ENCODE data around the gene LRRC4C.
"Not testable (repeated sequence)": the region's sequence is repeated elsewhere in the genome, so short reads cannot be mapped to it uniquely, and the experiment has no call there.

Gene LRRC4C

GRCh38 chr11:40619654-40620053 lies 839.8 kb downstream of the LRRC4C start:
- no peak for DNase-seq

DNA sequence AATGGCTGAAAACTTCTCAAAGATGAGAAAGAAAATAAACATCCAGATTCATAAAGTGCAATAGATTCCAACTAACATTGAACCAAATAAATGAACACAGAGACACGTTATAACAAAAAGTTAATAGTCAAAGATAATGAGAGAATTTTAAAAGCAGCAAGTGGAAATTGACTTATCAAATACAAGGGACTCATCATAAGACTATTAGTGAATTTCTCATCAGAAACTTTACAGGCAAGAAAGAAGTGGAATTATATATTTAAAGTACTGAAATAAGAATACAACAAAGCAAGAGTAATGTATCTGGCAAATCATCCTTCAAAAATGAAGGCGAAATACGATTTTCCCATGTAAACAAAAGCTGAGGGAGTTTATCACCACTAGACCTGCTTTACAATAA lies 852.7 kb downstream of the LRRC4C start:
- DNase-seq = no peak

DNA sequence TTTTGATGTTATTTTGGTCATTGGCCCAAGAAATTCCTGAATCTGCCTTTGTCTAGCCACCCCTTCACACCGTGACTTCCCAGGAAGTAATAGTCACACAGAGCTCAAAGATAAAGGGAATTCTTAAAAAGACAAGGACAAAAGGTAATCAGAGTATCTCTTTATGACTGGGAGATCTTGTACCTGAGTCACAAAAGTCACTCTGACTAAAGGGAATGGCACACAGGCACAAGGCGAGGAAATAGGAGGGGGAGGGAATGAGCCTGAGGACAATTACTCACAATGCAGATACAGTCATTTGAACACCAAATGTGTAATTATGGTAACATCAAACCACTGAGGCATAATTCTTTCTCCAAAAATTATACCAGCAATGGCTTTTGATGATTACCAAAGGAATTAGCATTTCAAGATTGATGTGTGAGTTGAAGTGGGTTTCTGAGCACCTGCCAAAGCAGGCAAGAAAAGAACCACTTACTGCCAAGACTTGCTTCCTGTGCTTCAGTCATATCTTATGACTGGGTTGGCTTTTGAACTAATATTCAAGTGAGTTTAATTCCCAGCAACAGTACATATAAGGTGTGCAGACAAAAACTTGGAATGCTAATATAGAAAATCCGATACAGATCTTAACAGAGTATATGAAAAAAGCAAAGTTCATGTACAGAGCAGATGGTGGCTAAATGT lies 856.4 kb downstream of the LRRC4C start:
- no peak for DNase-seq

- DNase-seq = no peak
These were observed 861.8 kb downstream of the LRRC4C start for GRCh38 chr11:40597546-40598113.

GRCh38 chr11:40573254-40573891 lies 886.1 kb downstream of the LRRC4C start:
- no peak for DNase-seq

DNA sequence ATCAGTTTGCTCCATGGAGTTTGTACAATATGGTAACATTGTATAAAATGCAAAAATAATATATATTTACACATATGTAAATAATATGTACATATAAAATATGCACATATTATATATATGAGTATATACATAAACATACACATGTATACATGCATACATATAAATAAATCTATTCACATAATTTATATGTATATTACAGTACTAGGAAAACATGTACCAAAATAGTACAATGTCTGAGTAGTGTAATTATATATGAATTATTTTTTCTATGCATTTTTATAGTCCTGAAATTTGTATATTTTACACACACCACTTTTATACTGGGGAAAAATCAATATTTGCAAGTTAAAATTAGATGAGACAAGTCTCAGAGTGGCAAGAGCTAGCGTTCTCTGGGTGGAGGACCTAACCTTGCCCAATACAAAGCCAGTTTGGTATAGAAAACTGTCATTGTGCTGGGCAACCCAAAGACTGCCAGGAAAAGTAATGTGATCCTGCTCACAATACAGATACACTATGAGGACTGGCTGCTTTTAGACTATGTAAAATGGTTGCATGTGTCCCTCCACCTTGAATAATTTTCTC lies 889.4 kb downstream of the LRRC4C start:
- no peak for DNase-seq

- DNase-seq = no peak
These were observed 892.1 kb downstream of the LRRC4C start for GRCh38 chr11:40567392-40567791.

DNA sequence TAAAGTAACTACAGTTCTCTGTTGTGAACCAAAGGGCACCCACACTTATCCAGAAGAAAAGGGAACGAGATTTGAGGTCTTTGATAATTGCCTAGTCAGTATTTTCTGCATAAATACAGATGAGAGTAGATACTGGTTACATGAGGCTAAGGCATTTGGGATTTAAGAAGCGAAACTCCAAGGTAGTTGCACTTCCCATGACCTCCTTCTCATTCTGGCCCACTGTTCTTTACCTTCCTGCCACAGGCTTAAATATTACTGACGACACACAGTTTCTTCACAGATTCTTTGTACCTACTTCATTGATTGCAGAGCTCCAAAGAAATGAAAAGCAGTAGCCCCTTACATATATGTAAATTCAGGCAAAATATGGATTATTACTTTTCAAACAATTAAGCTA lies 915.3 kb downstream of the LRRC4C start:
- no peak for DNase-seq

DNA sequence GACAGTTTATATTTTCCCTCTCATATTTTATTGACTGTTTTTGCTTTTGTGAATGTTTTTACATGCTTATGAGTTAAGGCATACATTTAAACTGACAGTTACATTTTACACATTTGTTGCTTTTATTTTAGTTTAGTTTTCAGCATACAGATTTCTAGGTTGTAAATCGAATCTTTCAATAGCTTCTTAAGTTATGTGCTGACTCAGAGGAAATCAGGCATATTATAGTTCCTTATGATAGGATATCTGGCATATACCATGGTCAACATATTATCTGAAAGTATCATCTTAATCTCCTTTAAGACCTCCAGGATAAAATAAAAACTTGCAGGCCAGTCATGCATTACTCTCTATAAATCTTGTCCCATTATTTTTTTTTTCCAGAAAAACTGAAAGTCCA lies 916.6 kb downstream of the LRRC4C start:
- DNase-seq = no peak

GRCh38 chr11:40537734-40538133 lies 921.7 kb downstream of the LRRC4C start:
- DNase-seq = no peak

DNA sequence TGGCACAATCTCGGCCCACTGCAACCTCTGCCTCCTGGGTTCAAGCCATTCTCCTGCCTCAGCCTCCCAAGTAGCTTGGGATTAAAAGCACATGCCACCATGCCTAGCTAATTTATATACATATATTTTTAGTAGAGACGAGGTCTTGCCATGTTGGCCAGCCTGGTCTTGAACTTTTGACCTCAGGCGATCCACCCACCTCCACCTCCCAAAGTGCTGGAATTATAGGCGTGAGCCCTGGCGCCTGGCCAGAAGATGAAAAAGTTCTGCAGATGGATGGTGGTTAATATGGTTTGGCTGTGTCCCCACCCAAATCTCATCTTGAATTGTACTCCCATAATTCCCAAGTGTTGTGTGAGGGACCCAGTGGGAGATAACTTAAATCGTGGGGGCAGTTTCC lies 937.4 kb downstream of the LRRC4C start:
- DNase-seq = not testable (repeated sequence)

- no peak for DNase-seq
These were observed 942.3 kb downstream of the LRRC4C start for GRCh38 chr11:40517122-40517521.

DNA sequence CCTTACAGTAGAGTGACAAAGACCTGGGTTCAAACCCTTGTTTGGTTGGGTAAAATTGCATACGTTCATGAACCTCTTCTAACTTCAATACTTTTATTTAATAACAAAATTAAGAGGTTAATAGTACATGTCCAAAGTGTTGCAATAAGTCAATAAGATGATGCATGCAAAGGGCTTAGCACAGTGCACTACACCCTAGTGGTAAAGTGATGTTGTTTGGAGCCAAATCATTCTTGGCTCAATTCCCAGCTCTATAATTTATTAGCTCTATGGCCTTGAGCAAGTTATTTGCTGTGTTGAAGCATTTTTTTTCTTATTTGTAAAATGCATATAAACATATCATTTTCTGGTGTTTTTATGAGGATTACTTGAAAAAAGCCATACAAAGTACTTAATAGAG lies 945.3 kb downstream of the LRRC4C start:
- DNase-seq = no peak

- no peak for DNase-seq
These were observed 946.2 kb downstream of the LRRC4C start for GRCh38 chr11:40513281-40513680.

DNA sequence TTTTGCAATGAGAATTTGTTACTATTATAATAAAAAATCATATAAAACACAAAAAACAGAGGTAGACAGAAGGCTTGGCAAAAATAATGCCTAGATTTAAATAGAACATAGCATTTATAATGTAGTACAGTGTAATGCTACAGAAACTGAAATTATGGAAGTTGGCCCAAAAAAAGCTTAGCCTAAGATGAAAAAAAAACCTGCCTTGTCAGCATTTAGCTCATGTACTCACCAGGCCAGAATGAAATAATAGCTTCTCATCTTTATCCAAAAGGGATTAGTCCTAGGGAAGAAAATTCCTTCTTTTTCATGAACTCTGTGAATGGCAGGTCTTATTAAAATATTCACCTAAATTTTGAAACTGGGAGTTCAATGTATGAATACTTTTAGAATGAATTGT lies 951.1 kb downstream of the LRRC4C start:
- DNase-seq = no peak

- no peak for DNase-seq
These were observed 953.2 kb downstream of the LRRC4C start for GRCh38 chr11:40506226-40506625.

DNA sequence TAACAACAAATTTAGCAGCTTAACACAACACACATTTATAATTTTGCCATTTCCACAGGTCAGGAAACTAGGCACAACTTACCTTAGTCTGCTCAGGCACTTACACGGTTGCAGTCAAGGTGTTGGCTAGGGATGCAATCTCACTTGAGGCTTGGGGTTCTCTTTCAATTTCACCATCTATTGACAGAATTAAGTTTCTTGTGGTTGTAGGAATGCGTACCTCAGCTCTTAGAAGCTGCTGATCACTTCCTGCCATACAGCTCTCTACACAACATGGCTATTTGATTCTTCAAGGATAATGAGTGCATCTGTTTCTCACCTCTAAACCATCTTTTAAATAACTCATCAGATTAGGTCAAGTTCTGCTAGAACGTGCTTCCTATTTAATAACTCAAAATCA lies 968.1 kb downstream of the LRRC4C start:
- no peak for DNase-seq

- DNase-seq = no peak
These were observed 991.7 kb downstream of the LRRC4C start for GRCh38 chr11:40467771-40468170.

DNA sequence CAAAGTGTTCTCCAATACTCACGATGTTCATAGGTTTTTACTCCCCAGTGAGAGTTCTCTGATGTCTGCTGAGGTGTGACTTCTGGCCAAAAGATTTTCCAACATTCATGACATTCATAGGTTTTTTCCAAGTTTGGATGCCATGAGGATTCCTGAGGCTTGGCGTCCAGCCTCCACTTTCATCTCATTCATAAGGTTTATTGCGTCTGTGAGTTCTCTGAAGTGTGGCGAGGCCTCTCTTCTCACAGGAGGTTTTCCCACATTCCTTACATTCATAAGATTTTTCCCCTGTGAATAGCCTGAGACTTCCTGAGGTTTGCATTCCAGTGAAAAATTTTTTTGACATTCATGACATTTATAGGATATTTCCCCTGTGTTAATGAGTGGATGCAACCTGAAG lies 1014.1 kb downstream of the LRRC4C start:
- DNase-seq = no peak

DNA sequence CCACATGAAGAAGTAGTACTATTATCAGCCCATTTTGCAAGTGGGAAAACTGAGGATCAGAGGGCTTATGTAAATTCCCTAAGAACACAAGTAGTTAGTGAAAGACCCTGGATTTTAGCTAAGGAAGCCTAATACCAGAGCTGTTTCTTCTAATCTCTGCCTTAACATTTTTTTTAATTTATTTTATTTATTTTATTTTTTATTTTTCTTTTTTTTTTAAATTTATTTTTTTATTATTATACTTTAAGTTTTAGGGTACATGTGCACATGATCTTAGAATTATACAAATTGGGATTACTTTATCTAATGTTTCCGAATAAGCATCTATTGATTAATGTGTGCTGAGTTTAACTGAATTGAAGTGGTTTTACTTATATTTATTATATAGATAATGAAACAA lies 1015.3 kb downstream of the LRRC4C start:
- no peak for DNase-seq

DNA sequence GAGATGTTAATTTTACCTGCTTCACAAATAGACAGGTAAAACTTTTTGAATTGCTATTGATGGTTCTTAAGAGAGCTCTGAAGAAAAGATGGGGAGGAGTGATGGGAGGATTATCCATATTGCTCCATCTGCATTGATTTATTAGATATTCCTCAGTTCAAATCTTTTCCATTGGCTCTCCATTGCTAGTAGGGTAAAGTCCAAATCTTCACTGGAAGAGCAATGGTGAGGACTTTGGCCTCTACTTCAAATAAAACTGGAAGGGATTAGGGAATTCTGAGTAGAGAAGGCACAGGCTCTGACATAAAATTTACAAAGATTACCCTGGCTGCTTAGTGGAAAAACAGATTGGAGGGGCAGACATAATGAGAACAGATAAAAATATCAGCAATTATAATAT lies 1024.1 kb downstream of the LRRC4C start:
- DNase-seq = no peak

DNA sequence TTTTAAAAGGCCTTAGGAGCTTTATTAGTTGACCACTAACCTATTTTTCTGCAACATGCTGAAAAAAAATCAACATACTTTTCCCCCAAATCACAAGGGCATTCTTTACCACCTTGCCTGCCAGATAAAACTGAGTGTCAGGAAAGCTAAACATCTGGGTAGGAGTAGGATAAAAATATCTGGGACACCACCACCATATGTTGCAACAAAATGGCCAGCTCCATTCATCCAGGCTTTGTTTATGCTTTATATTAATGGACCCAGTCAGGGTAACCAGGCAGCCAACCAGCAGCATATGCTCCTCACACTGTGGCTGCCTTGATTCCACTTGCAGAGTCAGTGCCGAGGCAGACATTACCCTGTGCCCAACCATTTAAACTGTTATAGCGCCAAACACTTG lies 1024.5 kb downstream of the LRRC4C start:
- DNase-seq = no peak

GRCh38 chr11:40432358-40432757 lies 1027.1 kb downstream of the LRRC4C start:
- DNase-seq = no peak

- no peak for DNase-seq
These were observed 1034.3 kb downstream of the LRRC4C start for GRCh38 chr11:40425168-40425567.

Data from activated CD8-positive, alpha-beta memory T cell treated with anti-CD3 and anti-CD28 coated beads, Interleukin-2, amount 50 U/mL, for 4 hours (primary cell).